H9 (cell line): ENCODE data around the gene KCNMB3. TPM values are rescaled to one million over a fixed set of nuclear protein-coding genes. Genes with fewer than 3 reads are reported as not detected.
A peak's percentile ranks its signal among the peaks of the same experiment; 100 is the strongest.
"Not testable (repeated sequence)": the region's sequence is repeated elsewhere in the genome, so short reads cannot be mapped to it uniquely, and the experiment has no call there.

Experiments
- DNase-seq: peaks from one replicate; pipeline ENCODE4 v3.0.0-alpha.2; 2017
- H2AFZ ChIP-seq: one replicate; pipeline ENCODE4 v1.6.1; 2013; ENCODE audit warnings: mild to moderate bottlenecking, low read length, control low read depth, moderate library complexity
- H2AK5ac ChIP-seq: 2 replicates; pipeline ENCODE4 v1.6.1; 2013; ENCODE audit warnings: low read length, control low read depth, mixed read lengths; ENCODE audit not compliant: insufficient read length
- H2BK120ac ChIP-seq: one replicate; pipeline ENCODE4 v1.6.1; 2013; ENCODE audit warnings: low read depth, mild to moderate bottlenecking, low read length, control low read depth, inconsistent platforms; ENCODE audit not compliant: poor library complexity, severe bottlenecking
- H2BK12ac ChIP-seq: 2 replicates; pipeline ENCODE4 v1.6.1; 2013; ENCODE audit warnings: low read length, control low read depth, mixed read lengths, low read depth; ENCODE audit not compliant: insufficient read length
- H2BK15ac ChIP-seq: 2 replicates; pipeline ENCODE4 v1.6.1; 2013; ENCODE audit warnings: low read depth, low read length, control low read depth
- H2BK20ac ChIP-seq: one replicate; pipeline ENCODE4 v1.6.1; 2013; ENCODE audit warnings: low read depth, mild to moderate bottlenecking, low read length, control low read depth, inconsistent platforms; ENCODE audit not compliant: poor library complexity, severe bottlenecking
- H2BK5ac ChIP-seq: 2 replicates; pipeline ENCODE4 v1.6.1; 2013; ENCODE audit warnings: low read length, control low read depth, mixed read lengths; ENCODE audit not compliant: insufficient read length
- H3K14ac ChIP-seq: 2 replicates; pipeline ENCODE4 v1.6.1; 2013; ENCODE audit warnings: low read length, control low read depth; ENCODE audit not compliant: insufficient read depth
- H3K18ac ChIP-seq: 2 replicates; pipeline ENCODE4 v1.6.1; 2013; ENCODE audit warnings: low read depth, mild to moderate bottlenecking, mixed read lengths, low read length, control low read depth; ENCODE audit not compliant: insufficient read length
- H3K23ac ChIP-seq: 2 replicates; pipeline ENCODE4 v1.6.1; 2013; ENCODE audit warnings: low read length, control low read depth, mixed read lengths, low read depth; ENCODE audit not compliant: insufficient read length
- H3K23me2 ChIP-seq: 2 replicates; pipeline ENCODE4 v1.6.1; 2013; ENCODE audit warnings: low read depth, mild to moderate bottlenecking, mixed read lengths, low read length, control low read depth; ENCODE audit not compliant: insufficient read length, poor library complexity, severe bottlenecking
- H3K27ac ChIP-seq: 2 replicates; pipeline ENCODE4 v1.5.1; 2013; ENCODE audit warnings: low read length, control low read depth, mixed read lengths, low read depth; ENCODE audit not compliant: insufficient read length
- H3K27me3 ChIP-seq: 2 replicates; pipeline ENCODE4 v1.6.1; 2013; ENCODE audit warnings: low read length, control low read depth, inconsistent platforms; ENCODE audit not compliant: insufficient read depth
- H3K4ac ChIP-seq: 2 replicates; pipeline ENCODE4 v1.6.1; 2013; ENCODE audit warnings: low read depth, mild to moderate bottlenecking, control low read depth, inconsistent platforms, low read length, moderate library complexity
- H3K4me1 ChIP-seq: 2 replicates; pipeline ENCODE4 v1.6.1; 2013; ENCODE audit warnings: low read length, control low read depth, inconsistent platforms; ENCODE audit not compliant: insufficient read depth
- H3K4me2 ChIP-seq: 2 replicates; pipeline ENCODE4 v1.6.1; 2013; ENCODE audit warnings: low read length, control low read depth, mixed read lengths; ENCODE audit not compliant: insufficient read length, insufficient read depth
- H3K56ac ChIP-seq: 2 replicates; pipeline ENCODE4 v1.6.1; 2013; ENCODE audit warnings: low read depth, mild to moderate bottlenecking, mixed read lengths, low read length, control low read depth; ENCODE audit not compliant: insufficient read length
- H3K79me1 ChIP-seq: 2 replicates; pipeline ENCODE4 v1.6.1; 2013; ENCODE audit warnings: low read depth, mild to moderate bottlenecking, moderate library complexity, low read length, control low read depth, inconsistent platforms; ENCODE audit not compliant: insufficient read depth, poor library complexity, severe bottlenecking
- H3K79me2 ChIP-seq: 2 replicates; pipeline ENCODE4 v1.6.1; 2013; ENCODE audit warnings: low read length, control low read depth, inconsistent platforms; ENCODE audit not compliant: insufficient read depth
- H3K9ac ChIP-seq: 2 replicates; pipeline ENCODE4 v1.6.1; 2013; ENCODE audit warnings: low read length, control low read depth, mixed read lengths; ENCODE audit not compliant: insufficient read length; ENCODE audit errors: extremely low read depth
- H3K9me3 ChIP-seq: one replicate; pipeline ENCODE4 v1.6.1; 2013; ENCODE audit warnings: low read depth, low read length, inconsistent platforms; ENCODE audit not compliant: control insufficient read depth
- H3T11ph ChIP-seq: one replicate; pipeline ENCODE4 v1.6.1; 2013; ENCODE audit warnings: mild to moderate bottlenecking, low read length, control low read depth, inconsistent platforms
- H4K20me1 ChIP-seq: one replicate; pipeline ENCODE4 v1.6.1; 2013; ENCODE audit not compliant: control insufficient read depth, insufficient read length, insufficient read depth
- H4K5ac ChIP-seq: 2 replicates; pipeline ENCODE4 v1.6.1; 2013; ENCODE audit warnings: low read depth, mild to moderate bottlenecking, mixed read lengths, low read length, control low read depth; ENCODE audit not compliant: insufficient read length
- H4K8ac ChIP-seq: replicated peaks from 2 replicates; pipeline ENCODE4 v1.6.1; 2013; ENCODE audit warnings: low read length, control low read depth, mixed read lengths, low read depth; ENCODE audit not compliant: insufficient read length
- H4K91ac ChIP-seq: 2 replicates; pipeline ENCODE4 v1.6.1; 2013; ENCODE audit warnings: low read depth, mild to moderate bottlenecking, moderate library complexity, mixed read lengths, low read length, control low read depth; ENCODE audit not compliant: insufficient read length
- H3K27ac Mint-ChIP-seq, 3 experiments: 2 replicates in 2 of 3; 3 replicates in 1 of 3; pipeline ENCODE4 v1.8.0; 2020 to 2021; ENCODE audit warnings: mixed read lengths in 3 of 3, mild to moderate bottlenecking in 1 of 3, moderate library complexity in 1 of 3
- H3K27me3 Mint-ChIP-seq: 2 replicates; pipeline ENCODE4 v1.8.0; 2021; ENCODE audit warnings: low read depth, mild to moderate bottlenecking, moderate library complexity, mixed read lengths
- H3K36me3 Mint-ChIP-seq, 3 experiments: 2 replicates in 2 of 3; 3 replicates in 1 of 3; pipeline ENCODE4 v1.8.0; 2020 to 2021; ENCODE audit warnings: low read depth in 3 of 3, mixed read lengths in 3 of 3; ENCODE audit not compliant: insufficient read depth in 1 of 3
- H3K4me1 Mint-ChIP-seq, 2 experiments: 2 replicates each; pipeline ENCODE4 v1.8.0; 2020; ENCODE audit warnings: mixed read lengths in 2 of 2
- H3K4me3 Mint-ChIP-seq, 2 experiments: 2 replicates in 1 of 2; 3 replicates in 1 of 2; pipeline ENCODE4 v1.8.0; 2020 to 2021; ENCODE audit warnings: mild to moderate bottlenecking in 2 of 2, mixed read lengths in 2 of 2, moderate library complexity in 1 of 2
- H3K9me3 Mint-ChIP-seq, 2 experiments: 2 replicates in 1 of 2; 3 replicates in 1 of 2; pipeline ENCODE4 v1.8.0; 2020; ENCODE audit warnings: mild to moderate bottlenecking in 2 of 2, mixed read lengths in 2 of 2, moderate library complexity in 1 of 2
- CTCF ChIP-seq: fragments of 200-600 bp; sonication (generic); conservative IDR thresholded peaks from 3 replicates; pipeline ENCODE4 v1.8.0; 2021; ENCODE audit warnings: antibody characterized with exemption, mild to moderate bottlenecking
- WGBS: extraction: QIAGEN DNeasy Blood & Tissue Kit; methylation state at CpG from one replicate; pipeline ENCODE4 v1.1.7; 2013; ENCODE audit warnings: missing lambda C conversion rate, low lambda C conversion rate, mixed read lengths; ENCODE audit not compliant: insufficient read length; ENCODE audit errors: extremely low coverage; 5-methylcytosine and 5-hydroxymethylcytosine counted together
- total RNA-seq: library from RNA; stranded (reverse); gene quantifications from 2 replicates; pipeline ENCODE4 v1.2.1, GENCODE V29; 2021

The KCNMB3 gene
- total RNA-seq, 1 experiment from 2014 or later: 1.6 TPM

- Histone ChIP-seq H3K23ac (no peak overlapping the region), H3T11ph (no peak overlapping the region), H3K27me3 (no peaks in the 10 kb centered on the region), H3K9me3 (no peaks in the 10 kb centered on the region), H2BK120ac (no peak overlapping the region), H2BK15ac (no peak overlapping the region), H2BK20ac (no peak overlapping the region), H3K56ac (no peak overlapping the region), H4K91ac (no peak overlapping the region), H2BK12ac (no peak overlapping the region), H2AFZ (peak overlapping the region; percentile 92), H3K79me1 (no peaks in the 10 kb centered on the region), H3K18ac (no peak overlapping the region), H3K4me2 (peak overlapping the region; percentile 67), H4K8ac (no peak overlapping the region), H3K4ac (no peak overlapping the region), H3K9ac (no peak overlapping the region), H3K14ac (peak overlapping the region; percentile 86), H3K79me2 (no peaks in the 10 kb centered on the region), H4K20me1 (no peaks in the 10 kb centered on the region), H3K4me1 (no peaks in the 10 kb centered on the region), H2AK5ac (no peak overlapping the region), H2BK5ac (no peak overlapping the region), H4K5ac (no peak overlapping the region), H3K27ac (no peak overlapping the region), H3K23me2 (peaks cover 4% of the 10 kb centered on the region)
- Mint-ChIP-seq H3K4me3 (peak overlapping the region; percentile 62 to 73), H3K27ac (no peak overlapping the region), H3K27me3 (peaks cover 33% of the 10 kb centered on the region), H3K9me3 (peaks cover 8 to 20% of the 10 kb centered on the region in 2 experiments; a peak in 4 of 5 replicates), H3K4me1 (peaks cover 0 to 2% of the 10 kb centered on the region in 2 experiments; a peak in 1 of 4 replicates), H3K36me3 (peaks cover 7 to 27% (median 24%) of the 10 kb centered on the region in 3 experiments; a peak in 6 of 7 replicates)
- DNase-seq: peak; percentile 69
- no CpG with 5 or more reads among the region's 71 CpGs for WGBS
- TF ChIP-seq CTCF: no peak
Measured at GRCh38 chr3:179260949-179261765, 10.2 kb upstream of the KCNMB3 start.

GRCh38 chr3:179259959-179260756 lies 9.2 kb upstream of the KCNMB3 start:
- H2BK12ac ChIP-seq, H4K20me1 ChIP-seq, H2BK20ac ChIP-seq, H3K9ac ChIP-seq, H3K9me3 ChIP-seq, H2BK15ac ChIP-seq, H4K8ac ChIP-seq, H3K23me2 ChIP-seq, H2BK5ac ChIP-seq, H3K27ac Mint-ChIP-seq, H3K79me2 ChIP-seq, H3K23ac ChIP-seq, H4K91ac ChIP-seq, H3K18ac ChIP-seq, H3K56ac ChIP-seq, H2BK120ac ChIP-seq, H3K27me3 ChIP-seq, DNase-seq, H3K4me1 ChIP-seq, H2AK5ac ChIP-seq, H4K5ac ChIP-seq, H2AFZ ChIP-seq, H3K4me1 Mint-ChIP-seq, H3K79me1 ChIP-seq, H3T11ph ChIP-seq, H3K4ac ChIP-seq, H3K14ac ChIP-seq, H3K27ac ChIP-seq: not testable (repeated sequence)
- Mint-ChIP-seq H3K9me3 (peaks cover 8 to 20% of the 10 kb centered on the region in 2 experiments; a peak in 4 of 5 replicates), H3K27me3 (peaks cover 32% of the 10 kb centered on the region), H3K4me3 (peak overlapping the region; percentile 61 to 69; a peak in 3 of 5 replicates), H3K36me3 (peaks cover 7 to 27% (median 24%) of the 10 kb centered on the region in 3 experiments; a peak in 6 of 7 replicates)
- peak overlapping the region; percentile 67 for H3K4me2 ChIP-seq
- no CpG with 5 or more reads among the region's 9 CpGs for WGBS
